Activated naive CD8-positive, alpha-beta T cell (primary cell): Measurements from ENCODE around the gene SHC1.

ENCODE experiments used
- H3K27ac Mint-ChIP-seq: one replicate; pipeline ENCODE4 v1.8.0; 2021; ENCODE audit warnings: mixed read lengths
- H3K27me3 Mint-ChIP-seq: one replicate; pipeline ENCODE4 v1.8.0; 2021; ENCODE audit warnings: mixed read lengths
- H3K36me3 Mint-ChIP-seq: one replicate; pipeline ENCODE4 v1.8.0; 2021; ENCODE audit warnings: mixed read lengths
- H3K4me1 Mint-ChIP-seq: one replicate; pipeline ENCODE4 v1.8.0; 2021; ENCODE audit warnings: low read depth, mixed read lengths
- H3K4me3 Mint-ChIP-seq: one replicate; pipeline ENCODE4 v1.8.0; 2021; ENCODE audit warnings: mild to moderate bottlenecking, mixed read lengths
- H3K9me3 Mint-ChIP-seq: one replicate; pipeline ENCODE4 v1.8.0; 2021; ENCODE audit warnings: low read depth, mixed read lengths

Gene SHC1

DNA sequence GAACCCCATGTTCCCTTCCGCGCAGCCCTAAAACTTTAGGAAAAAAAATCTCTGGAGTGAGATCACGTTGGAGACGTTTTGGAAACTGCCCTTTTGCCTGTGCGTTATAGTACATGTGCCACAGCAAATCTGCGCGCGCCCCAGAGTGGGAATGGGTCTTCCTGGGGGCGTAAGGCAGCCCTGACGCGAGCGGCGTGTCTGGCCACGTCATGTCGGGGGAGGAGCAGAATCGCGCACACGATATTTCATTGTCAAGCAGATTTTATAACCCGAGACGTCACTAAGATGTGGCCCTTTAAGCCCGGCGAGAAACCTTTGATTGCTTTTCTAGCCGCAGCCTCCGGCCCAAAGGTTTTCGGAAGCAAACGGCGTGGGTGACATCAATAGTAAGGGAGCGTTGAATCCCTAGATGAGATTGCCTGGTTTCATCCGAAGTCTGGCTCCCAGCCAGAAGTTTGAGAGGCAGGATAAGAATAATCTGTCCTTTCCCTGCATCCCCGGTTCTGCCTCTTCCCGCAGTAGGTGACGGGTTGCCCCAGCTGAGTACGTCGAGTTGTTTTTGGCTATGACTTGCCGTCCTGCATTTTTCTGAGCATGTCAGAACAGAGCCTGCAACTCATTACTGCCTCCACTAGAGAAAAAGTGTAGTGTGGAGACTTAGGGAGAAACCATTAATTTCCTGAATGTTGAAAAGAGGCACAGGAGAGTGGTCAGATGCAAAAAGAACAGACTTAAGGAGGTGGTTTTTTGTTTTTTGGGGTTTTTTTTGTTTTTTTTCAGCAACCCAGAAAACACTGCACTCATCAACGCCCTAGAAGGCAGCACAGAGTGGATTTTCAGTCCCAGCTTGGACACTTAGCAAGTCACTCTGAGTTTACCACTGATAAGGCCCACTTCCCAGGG is 33.2 kb downstream of the SHC1 start:
- Mint-ChIP-seq H3K9me3 (no peaks in the 10 kb centered on the region), H3K4me1 (peaks cover 54% of the 10 kb centered on the region), H3K27me3 (no peaks in the 10 kb centered on the region), H3K27ac (peak overlapping the region; percentile 98), H3K36me3 (no peaks in the 10 kb centered on the region), H3K4me3 (peak overlapping the region; percentile 95)

DNA sequence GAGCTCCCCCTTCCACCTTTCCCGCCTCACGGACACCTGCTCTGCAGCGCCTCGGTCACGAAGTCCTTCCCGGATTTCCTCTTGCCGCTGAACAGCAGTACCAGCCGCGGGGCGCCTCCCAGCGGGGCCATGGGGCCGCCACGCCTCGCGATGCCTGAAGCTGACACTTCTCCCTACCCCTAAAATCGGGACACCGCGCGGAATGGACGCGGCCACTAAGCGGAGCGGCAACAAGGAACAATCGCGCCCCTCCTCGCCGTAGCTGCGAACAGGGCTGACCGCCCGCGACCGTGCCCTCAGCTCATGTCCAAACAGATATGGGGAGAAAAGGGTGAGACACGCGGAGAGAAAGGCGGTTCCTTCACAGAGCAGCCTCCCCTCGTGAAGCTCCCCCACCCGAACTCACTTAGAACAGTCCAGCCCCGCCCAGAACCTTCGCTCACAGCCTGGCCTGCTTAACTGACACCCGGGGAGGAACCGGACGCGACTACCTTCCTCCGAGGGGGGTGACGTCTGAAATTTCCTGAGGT is 33.9 kb downstream of the SHC1 start, which contains the start of gene PMVK:
Gene PMVK (minus strand): TSS at position 165 of the 530 bp plus-strand sequence. CDS start 34 bp downstream, at position 131.
- H3K9me3 Mint-ChIP-seq, result no peaks in the 10 kb centered on the region
- peak within 1 kb of the TSS; percentile 95 for H3K4me3 Mint-ChIP-seq
- peaks cover 49% of the 10 kb centered on the region for H3K4me1 Mint-ChIP-seq
- H3K27ac Mint-ChIP-seq, result peak within 1 kb of the TSS; percentile 98
- H3K27me3 Mint-ChIP-seq, result no peaks in the 10 kb centered on the region
- no peaks in the 10 kb centered on the region for H3K36me3 Mint-ChIP-seq

DNA sequence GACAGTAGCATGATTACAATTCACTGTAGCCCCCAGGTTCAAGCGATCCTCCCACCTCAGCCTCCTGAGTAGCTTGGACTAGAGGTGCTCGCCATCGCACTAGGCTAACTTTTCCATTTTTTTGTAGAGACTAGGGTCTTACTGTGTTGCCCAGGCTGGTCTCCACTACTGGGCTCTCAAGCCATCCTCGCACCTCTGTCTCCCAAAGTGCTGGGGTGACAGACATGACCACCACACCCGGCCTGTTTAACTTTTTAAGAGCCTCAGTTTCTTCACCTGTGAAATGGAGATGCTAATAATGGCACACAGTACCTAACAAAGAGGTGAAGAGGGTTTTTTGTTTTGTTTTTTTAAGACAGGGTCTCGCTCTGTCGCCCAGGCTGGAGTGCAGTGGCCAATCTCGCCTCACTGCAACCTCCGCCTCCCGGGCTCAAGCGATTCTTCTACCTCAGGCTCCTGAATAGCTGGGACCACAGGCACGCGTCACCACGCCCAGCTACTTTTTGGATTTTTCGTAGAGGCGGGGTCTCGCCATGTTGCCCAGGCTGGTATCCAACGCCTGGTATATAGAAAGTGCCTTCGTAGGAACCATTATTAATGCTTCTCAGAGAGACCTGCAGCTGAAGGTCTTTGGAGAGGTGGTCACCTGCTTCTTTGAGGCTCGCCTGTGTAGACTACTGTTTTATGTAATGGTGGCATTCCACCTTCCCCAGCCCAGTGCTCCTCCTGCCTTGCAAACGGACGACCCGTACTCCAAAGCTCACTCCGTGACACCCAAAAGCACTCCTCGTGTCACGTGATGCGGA is 34.6 kb downstream of the SHC1 start:
- H3K27ac Mint-ChIP-seq, result peak overlapping the region; percentile 98
- H3K36me3 Mint-ChIP-seq, result no peaks in the 10 kb centered on the region
- no peaks in the 10 kb centered on the region for H3K9me3 Mint-ChIP-seq
- H3K27me3 Mint-ChIP-seq, result no peaks in the 10 kb centered on the region
- H3K4me3 Mint-ChIP-seq, result peak overlapping the region; percentile 95
- H3K4me1 Mint-ChIP-seq, result peaks cover 45% of the 10 kb centered on the region

DNA sequence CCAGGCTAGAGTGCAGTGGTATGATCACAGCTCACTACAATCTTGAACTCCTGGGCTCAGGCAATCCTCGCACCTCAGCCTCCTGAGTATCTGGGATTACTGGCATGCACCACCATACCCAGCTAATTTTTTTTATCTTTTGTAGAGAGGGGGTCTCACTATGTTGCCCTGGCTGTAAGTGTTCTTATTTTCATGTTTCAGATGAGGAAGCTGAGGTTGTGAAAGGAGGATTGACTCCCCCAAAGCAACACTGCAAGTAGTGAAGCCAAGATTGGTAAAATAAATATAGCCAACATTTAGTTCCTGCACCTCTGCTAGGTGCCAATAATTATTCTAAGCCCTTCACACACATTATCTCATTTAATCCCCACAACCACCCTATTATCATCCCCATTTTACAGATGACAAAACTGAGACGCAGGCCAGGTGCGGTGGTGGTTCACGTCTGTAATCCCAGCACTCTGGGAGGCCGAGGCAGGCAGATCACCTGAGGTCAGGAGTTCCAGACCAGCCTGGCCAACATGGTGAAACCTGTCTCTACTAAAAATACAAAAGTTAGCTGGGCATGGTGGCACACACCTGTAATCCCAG is 36.1 kb downstream of the SHC1 start:
- Mint-ChIP-seq H3K27ac (no peak overlapping the region), H3K27me3 (no peaks in the 10 kb centered on the region), H3K4me3 (no peak overlapping the region)

DNA sequence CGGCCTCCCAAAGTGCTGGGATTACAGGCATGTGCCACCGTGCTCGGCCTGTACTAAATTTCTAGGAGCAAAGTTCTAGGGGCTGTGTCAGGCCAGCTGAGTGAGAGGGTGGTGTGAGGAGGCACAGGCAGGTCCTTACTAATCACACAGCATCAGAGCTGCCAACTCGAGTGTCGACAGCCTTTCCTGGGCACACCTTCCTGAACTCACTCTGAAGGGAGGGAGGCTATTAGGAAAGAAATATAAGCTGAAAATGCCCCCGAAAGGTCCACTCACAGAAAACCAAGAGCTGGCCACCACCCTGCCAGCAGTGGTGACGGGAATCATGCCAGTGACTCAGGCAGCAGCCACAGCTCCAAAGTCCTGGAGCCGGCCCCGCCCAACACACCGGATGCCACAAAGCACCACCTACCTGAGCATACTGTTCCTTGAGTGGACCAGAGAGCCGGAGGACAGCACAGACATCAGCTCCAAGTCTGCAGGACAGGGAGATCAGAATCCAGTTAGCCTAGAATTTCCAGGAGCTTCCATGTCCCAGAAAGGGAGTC is 38.5 kb downstream of the SHC1 start:
- Mint-ChIP-seq H3K27ac (no peak overlapping the region), H3K4me3 (no peak overlapping the region), H3K27me3 (no peaks in the 10 kb centered on the region), H3K36me3 (peaks cover 7% of the 10 kb centered on the region), H3K4me1 (peaks cover 19% of the 10 kb centered on the region), H3K9me3 (no peaks in the 10 kb centered on the region)

More for the DNA sequence above, 36.1 kb downstream of the SHC1 start:
- Mint-ChIP-seq H3K36me3 (no peaks in the 10 kb centered on the region), H3K9me3 (no peaks in the 10 kb centered on the region), H3K4me1 (peaks cover 34% of the 10 kb centered on the region)

DNA sequence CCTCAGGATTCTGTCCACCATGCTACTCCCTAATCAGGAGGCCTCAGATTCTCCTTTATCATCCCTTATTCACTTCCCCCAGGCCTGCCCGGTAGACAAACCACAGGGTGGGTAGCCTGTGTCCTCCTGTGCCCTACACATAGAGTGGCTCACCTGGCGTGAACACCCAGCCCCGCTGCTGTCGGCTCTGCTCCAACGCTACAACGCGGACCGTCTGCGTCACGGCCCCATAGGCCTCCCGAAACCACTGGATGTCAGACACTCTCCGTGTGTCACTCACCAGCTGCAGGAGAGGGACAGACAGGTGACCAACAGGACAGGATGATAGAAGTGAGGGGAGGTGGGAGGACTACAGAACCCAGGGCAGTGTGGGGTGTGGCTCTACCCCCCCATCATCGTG is 44.3 kb downstream of the SHC1 start:
- Mint-ChIP-seq H3K27ac (no peak overlapping the region), H3K4me1 (no peaks in the 10 kb centered on the region), H3K36me3 (peaks cover 12% of the 10 kb centered on the region)

DNA sequence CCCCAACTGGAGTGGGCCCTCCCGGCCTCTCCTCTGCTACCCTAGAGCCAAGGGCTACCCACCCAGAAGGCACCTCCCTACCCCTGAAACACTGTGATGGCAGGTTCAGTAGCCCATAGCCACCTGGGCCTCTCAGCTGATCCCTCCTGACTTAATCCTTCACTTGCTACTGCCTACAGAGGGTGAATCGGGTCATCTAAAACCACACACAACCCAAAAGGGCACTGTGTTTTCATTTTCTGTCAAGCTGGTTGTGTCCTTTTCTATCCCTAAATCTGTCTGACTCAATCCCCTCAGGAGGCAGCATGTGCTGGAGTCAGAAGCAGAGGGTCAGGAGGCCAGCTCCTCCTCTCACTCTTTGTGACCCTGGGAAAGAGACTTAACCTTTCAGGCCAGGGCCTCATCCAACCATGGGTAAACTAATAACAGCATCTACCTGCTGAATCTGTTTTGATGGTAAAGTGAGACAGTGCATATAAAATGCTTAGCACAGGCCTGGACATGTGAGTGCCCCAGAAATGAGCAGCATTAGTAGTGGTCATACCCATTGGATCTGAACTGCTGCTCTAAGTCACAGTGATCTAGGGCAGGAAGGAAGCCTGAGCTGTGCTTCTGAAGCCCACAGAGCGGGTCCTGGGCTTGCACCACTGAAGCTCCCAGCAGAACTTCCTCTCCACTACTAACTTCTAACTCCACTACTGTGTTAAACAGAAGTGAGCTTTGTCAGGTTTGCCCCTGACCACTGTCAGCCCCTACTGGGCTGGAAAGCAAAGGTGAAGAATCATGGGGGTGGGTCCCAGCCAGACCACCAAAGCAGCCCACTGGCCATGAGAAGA is 45.0 kb downstream of the SHC1 start:
- Mint-ChIP-seq H3K27me3 (no peaks in the 10 kb centered on the region), H3K36me3 (peaks cover 12% of the 10 kb centered on the region), H3K9me3 (no peaks in the 10 kb centered on the region), H3K4me3 (no peak overlapping the region), H3K27ac (no peak overlapping the region), H3K4me1 (no peaks in the 10 kb centered on the region)

More for the DNA sequence above, 44.3 kb downstream of the SHC1 start:
- Mint-ChIP-seq H3K9me3 (no peaks in the 10 kb centered on the region), H3K27me3 (no peaks in the 10 kb centered on the region), H3K4me3 (no peak overlapping the region)

DNA sequence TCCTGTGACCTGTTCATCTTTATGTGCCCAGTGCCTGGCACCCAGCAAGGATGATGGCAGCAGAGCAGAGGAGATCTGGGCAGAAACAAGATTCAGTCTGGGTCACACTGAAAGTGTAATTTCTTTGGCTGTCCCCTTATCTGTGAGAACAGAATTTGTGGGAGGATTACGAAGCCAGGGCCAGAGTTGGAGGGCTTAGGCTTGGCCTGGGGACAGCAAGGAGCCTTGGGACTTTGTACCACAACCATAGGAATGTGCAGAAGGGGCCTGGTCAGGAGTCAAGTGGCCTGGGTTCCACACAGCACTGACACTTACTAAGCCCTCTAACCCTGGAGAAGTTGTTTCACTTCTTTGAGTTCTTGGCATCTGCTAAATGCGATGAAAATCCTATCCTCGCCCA is 46.9 kb downstream of the SHC1 start:
- no peak overlapping the region for H3K4me3 Mint-ChIP-seq
- H3K27ac Mint-ChIP-seq, result no peak overlapping the region
- H3K36me3 Mint-ChIP-seq, result peaks cover 12% of the 10 kb centered on the region
- no peaks in the 10 kb centered on the region for H3K4me1 Mint-ChIP-seq
- no peaks in the 10 kb centered on the region for H3K9me3 Mint-ChIP-seq
- no peaks in the 10 kb centered on the region for H3K27me3 Mint-ChIP-seq

DNA sequence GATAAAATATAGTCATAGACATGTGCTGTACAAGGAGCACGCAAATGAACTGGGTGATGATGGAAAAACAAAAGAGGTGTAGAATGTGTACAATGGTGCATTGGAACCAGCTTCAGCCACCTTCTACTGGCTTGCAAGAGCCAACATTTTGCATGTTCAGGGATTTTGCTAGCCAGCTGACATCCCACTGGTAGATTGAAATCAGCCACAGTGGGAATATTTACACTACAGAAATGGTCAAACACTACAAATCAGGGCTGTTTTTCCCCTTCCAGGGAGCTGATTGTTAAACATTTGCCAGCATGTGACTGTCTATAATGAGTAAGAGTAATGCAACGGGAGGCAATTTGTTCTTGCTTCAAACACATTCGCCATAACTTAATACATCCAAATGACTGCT is 57.3 kb downstream of the SHC1 start:
- Mint-ChIP-seq H3K9me3 (no peaks in the 10 kb centered on the region), H3K36me3 (peaks cover 4% of the 10 kb centered on the region), H3K27me3 (no peaks in the 10 kb centered on the region), H3K4me1 (no peaks in the 10 kb centered on the region), H3K27ac (no peak overlapping the region), H3K4me3 (no peak overlapping the region)

DNA sequence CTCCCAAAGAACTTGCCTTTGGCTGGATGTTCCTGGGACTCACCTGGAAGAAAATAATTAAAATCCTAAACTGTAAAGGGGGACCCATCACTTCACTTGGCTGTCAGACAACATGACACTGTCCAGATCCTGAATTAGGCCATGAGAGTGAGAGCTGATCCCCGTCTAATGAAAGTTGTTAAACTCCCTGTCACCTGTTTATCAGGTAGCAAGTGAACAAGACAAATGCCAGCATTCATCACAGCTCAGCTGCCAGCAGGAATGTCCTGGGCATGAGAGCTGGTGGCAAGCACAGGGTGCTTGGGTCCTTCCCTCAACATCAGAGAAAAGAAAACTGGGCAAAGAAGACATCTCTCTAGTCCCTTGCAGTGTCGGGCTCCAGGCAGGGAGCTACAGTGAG is 57.8 kb downstream of the SHC1 start:
- no peaks in the 10 kb centered on the region for H3K9me3 Mint-ChIP-seq
- H3K4me3 Mint-ChIP-seq, result no peak overlapping the region
- peaks cover 4% of the 10 kb centered on the region for H3K36me3 Mint-ChIP-seq
- H3K27me3 Mint-ChIP-seq, result no peaks in the 10 kb centered on the region
- H3K4me1 Mint-ChIP-seq, result no peaks in the 10 kb centered on the region
- no peak overlapping the region for H3K27ac Mint-ChIP-seq
